HepG2 (cell line): ENCODE data around the gene PDE4D. TPM values are rescaled to one million over a fixed set of nuclear protein-coding genes. Genes with fewer than 3 reads are reported as not detected.

ENCODE experiments used
- ATAC-seq: fragments of 200-7000 bp; cut with Tn5 transposase; 3 replicates; pipeline ENCODE4 v1.9.1; 2020; ENCODE audit warnings: mild to moderate bottlenecking, moderate library complexity
- BruUV-seq: library from RNA; stranded (reverse); fragments of 400-500 nt; replicated peaks from 2 replicates; lab custom pipeline; 2021; lab: Mats Ljungman, UMichigan
- CTCF ChIA-PET: fragments of 300-600 bp; formaldehyde crosslinking; extraction: SDS; loops from one replicate; lab custom pipeline; 2021; ENCODE audit warnings: low total read pairs, inconsistent platforms, low intra/inter-chr PET ratio; lab: Yijun Ruan, JAX
- POLR2A ChIA-PET: fragments of 350-600 bp; sonication (Branson Sonifier 250); formaldehyde crosslinking; loops from one replicate; lab custom pipeline; 2020; ENCODE audit warnings: antibody characterized with exemption, inconsistent platforms; lab: Yijun Ruan, JAX
- DNase-seq: peaks from one replicate; pipeline ENCODE4 v3.0.0-alpha.2; 2015; ENCODE audit warnings: low spot score
- FAIRE-seq: peaks from 3 replicates; lab custom pipeline; 2011; peaks lifted over from hg19 to GRCh38; lab: Jason Lieb, UNC
- H2AFZ ChIP-seq: one replicate; pipeline ENCODE4 v1.6.1; 2011; ENCODE audit warnings: low read length, inconsistent platforms
- H3K27ac ChIP-seq: fragments of 300-600 bp; 3 replicates; pipeline ENCODE4 v1.8.0; 2011; ENCODE audit warnings: mixed run types, mild to moderate bottlenecking, mixed read lengths, low read length, inconsistent platforms; ENCODE audit not compliant: insufficient read depth; ENCODE audit errors: extremely low read length
- H3K27me3 ChIP-seq, 2 experiments: fragments of 200-600 bp in 1 of 2; 2 replicates in 1 of 2; 3 replicates in 1 of 2; pipeline versions ENCODE4 v1.6.0 to v1.8.0; 2011; ENCODE audit warnings: low read length in 2 of 2, mild to moderate bottlenecking in 2 of 2, moderate library complexity in 2 of 2, inconsistent platforms in 1 of 2; ENCODE audit not compliant: insufficient read depth in 2 of 2, control insufficient read depth in 1 of 2
- H3K36me3 ChIP-seq, 2 experiments: fragments of 200-600 bp in 1 of 2; replicated peaks in 1 of 2; 2 replicates in 1 of 2; 3 replicates in 1 of 2; pipeline versions ENCODE4 v1.5.1 to v1.8.0; 2011; ENCODE audit warnings: low read length in 2 of 2, inconsistent platforms in 1 of 2; ENCODE audit not compliant: insufficient read depth in 2 of 2, control insufficient read depth in 1 of 2
- H3K4me1 ChIP-seq: 2 replicates; pipeline ENCODE4 v1.5.1; 2012; ENCODE audit warnings: low read length, inconsistent platforms; ENCODE audit not compliant: insufficient read depth
- H3K4me2 ChIP-seq: 2 replicates; pipeline ENCODE4 v1.6.0; 2011; ENCODE audit warnings: low read depth, low read length, inconsistent platforms
- H3K4me3 ChIP-seq, 3 experiments: fragments of 200-600 bp in 1 of 3; sonication (generic), shearing (Covaris generic) in 1 of 3; replicated peaks in 1 of 3; 2 replicates each; pipeline ENCODE4 v1.5.1; 2011 to 2016; ENCODE audit warnings: low read length in 3 of 3, inconsistent platforms in 2 of 3, low read depth in 2 of 3, mild to moderate bottlenecking in 2 of 3, control low read depth in 1 of 3, mixed read lengths in 1 of 3; ENCODE audit not compliant: insufficient read depth in 1 of 3
- H3K79me2 ChIP-seq: one replicate; pipeline ENCODE4 v1.6.1; 2011; ENCODE audit warnings: low read length, inconsistent platforms; ENCODE audit not compliant: insufficient read depth
- H3K9ac ChIP-seq: 2 replicates; pipeline ENCODE4 v1.6.0; 2011; ENCODE audit warnings: mild to moderate bottlenecking, low read depth, low read length, inconsistent platforms; ENCODE audit not compliant: insufficient read depth
- H3K9me3 ChIP-seq: 2 replicates; pipeline ENCODE4 v1.5.1; 2012; ENCODE audit warnings: mild to moderate bottlenecking, low read length
- H4K20me1 ChIP-seq: 2 replicates; pipeline ENCODE4 v1.6.0; 2011; ENCODE audit warnings: inconsistent platforms, mild to moderate bottlenecking, low read length, moderate library complexity; ENCODE audit not compliant: insufficient read depth
- ATF4 ChIP-seq, 2 experiments: fragments of 450-650 bp in 1 of 2; sonication (generic) in 1 of 2; formaldehyde crosslinking; IDR thresholded peaks; 2 replicates each; pipeline versions ENCODE4 v1.5.0 to v1.8.0; 2020 to 2022; ENCODE audit warnings: mild to moderate bottlenecking in 1 of 2, missing genetic modification reagents in 1 of 2
- GATAD2A ChIP-seq: IDR thresholded peaks from 2 replicates; pipeline ENCODE4 v1.6.1; 2016
- GTF3A ChIP-seq: sonication (generic); formaldehyde crosslinking; conservative IDR thresholded peaks from 2 replicates; pipeline ENCODE4 v1.4.0; 2020; ENCODE audit warnings: mild to moderate bottlenecking, missing genetic modification reagents
- IRF9 ChIP-seq: sonication (generic); formaldehyde crosslinking; IDR thresholded peaks from 2 replicates; pipeline ENCODE4 v1.8.0; 2022; ENCODE audit warnings: missing genetic modification reagents, mild to moderate bottlenecking, borderline replicate concordance
- KDM2A ChIP-seq: sonication (generic); formaldehyde crosslinking; IDR thresholded peaks from 2 replicates; pipeline ENCODE4 v1.4.0; 2020; ENCODE audit warnings: low read depth, missing genetic modification reagents, borderline replicate concordance
- NFE2L1 ChIP-seq: sonication (generic); formaldehyde crosslinking; IDR thresholded peaks from 2 replicates; pipeline ENCODE4 v1.4.0; 2020; ENCODE audit warnings: missing genetic modification reagents, mild to moderate bottlenecking, borderline replicate concordance
- NFE2L2 ChIP-seq: fragments of 150-350 bp; IDR thresholded peaks from 2 replicates; pipeline ENCODE4 v1.6.1; 2014; ENCODE audit warnings: low read length
- NRL ChIP-seq: sonication (generic); formaldehyde crosslinking; IDR thresholded peaks from 2 replicates; pipeline ENCODE4 v1.5.0; 2020; ENCODE audit warnings: missing genetic modification reagents, mild to moderate bottlenecking, moderate library complexity, borderline replicate concordance
- RAD21 ChIP-seq: fragments of 450-650 bp; formaldehyde crosslinking; IDR thresholded peaks from 2 replicates; pipeline ENCODE4 v1.5.0; 2020; ENCODE audit warnings: mild to moderate bottlenecking
- SMAD1 ChIP-seq: sonication (generic); formaldehyde crosslinking; IDR thresholded peaks from 2 replicates; pipeline ENCODE4 v1.4.0; 2020; ENCODE audit warnings: missing genetic modification reagents, low read depth, mild to moderate bottlenecking, borderline replicate concordance
- SOX5 ChIP-seq: IDR thresholded peaks from 2 replicates; pipeline ENCODE4 v1.6.1; 2016; ENCODE audit warnings: borderline replicate concordance
- TARDBP ChIP-seq: sonication (generic); formaldehyde crosslinking; IDR thresholded peaks from 2 replicates; pipeline ENCODE4 v1.8.0; 2022; ENCODE audit warnings: mild to moderate bottlenecking, missing genetic modification reagents
- TFAP4 ChIP-seq: sonication (generic); IDR thresholded peaks from 2 replicates; pipeline ENCODE4 v1.6.1; 2016; ENCODE audit warnings: low read depth, borderline replicate concordance
- XBP1 ChIP-seq: sonication (generic); formaldehyde crosslinking; IDR thresholded peaks from 2 replicates; pipeline ENCODE4 v1.5.0; 2020; ENCODE audit warnings: missing genetic modification reagents
- ZNF205 ChIP-seq: IDR thresholded peaks from 2 replicates; pipeline ENCODE4 v1.6.1; 2018; ENCODE audit warnings: missing biosample characterization, missing genetic modification reagents
- ZNF564 ChIP-seq: sonication (generic); formaldehyde crosslinking; IDR thresholded peaks from 2 replicates; pipeline ENCODE4 v1.8.1; 2023; ENCODE audit warnings: mild to moderate bottlenecking, missing genetic modification reagents
- ZNF674 ChIP-seq: sonication (generic); formaldehyde crosslinking; IDR thresholded peaks from 2 replicates; pipeline ENCODE4 v1.5.0; 2020; ENCODE audit warnings: low read depth, mild to moderate bottlenecking, missing genetic modification reagents
- ZNF784 ChIP-seq: sonication (generic); formaldehyde crosslinking; IDR thresholded peaks from 2 replicates; pipeline ENCODE4 v1.5.1; 2020; ENCODE audit warnings: missing genetic modification reagents, mild to moderate bottlenecking, borderline replicate concordance
- WGBS: methylation state at CpG from one replicate; pipeline ENCODE4 v1.1.6; 2017; ENCODE audit warnings: low lambda C conversion rate; 5-methylcytosine and 5-hydroxymethylcytosine counted together
- in situ Hi-C: cut with HindIII; loops from 2 replicates; pipeline ENCODE4 v1.10.0; 2017; ENCODE audit warnings: low pct_unique_long_range_greater_than_20kb; ENCODE audit not compliant: extremely low pct_ligation_motif_present
- intact Hi-C: fragments of 100-400 bp; cut with micrococcal nuclease; formaldehyde crosslinking; loops from one replicate; pipeline ENCODE4 v1.10.0; 2022; ENCODE audit not compliant: unreplicated experiment
- polyA plus RNA-seq, 8 experiments: library from polyadenylated mRNA; depleted of rRNA in 3 of 8; stranded (reverse) in 7 of 8; unstranded in 1 of 8; fragments of >200 nt; fragmentation: Illumina TruSeq in 4 of 8; extraction: Trizol in 4 of 8; gene quantifications; 2 replicates each; pipeline versions ENCODE4 v1.2.1 to v1.2.3, GENCODE V29; 2011 to 2016; ENCODE audit warnings: low read depth in 4 of 8, missing spikeins in 1 of 8, mixed read lengths in 1 of 8; ENCODE audit not compliant: insufficient read depth in 1 of 8
- total RNA-seq, 5 experiments: library from RNA; depleted of rRNA; stranded (reverse); fragments of >200 nt; fragmentation: Illumina TruSeq; extraction: Trizol; gene quantifications; 2 replicates each; pipeline ENCODE4 v1.2.3, GENCODE V29; 2016; ENCODE audit warnings: low read depth in 1 of 5

The PDE4D gene
- total and polyA plus RNA-seq, 2 of the 13 experiments (the other 11 are each of a cell fraction or from before 2014, with no cell fraction given), result 7.0 to 12.2 TPM

- TF ChIP-seq GTF3A (CRISPR knock-in tag) (no peak), ZNF674 (CRISPR knock-in tag) (no peak), SMAD1 (CRISPR knock-in tag) (no peak), TFAP4 (no peak), NRL (no peak), XBP1 (CRISPR knock-in tag) (no peak), ZNF205 (CRISPR knock-in tag) (no peak)
Measured at GRCh38 chr5:59040024-59040803, 853.3 kb downstream of the PDE4D start (continued).

GRCh38 chr5:59039296-59040023 is 854.1 kb downstream of the PDE4D start:
- Histone ChIP-seq H2AFZ (no peak overlapping the region), H3K4me1 (peaks cover 64% of the 10 kb centered on the region)
- peak; percentile 46; the same call in 1 of the 2 replicates for TF ChIP-seq IRF9 (CRISPR knock-in tag)
- TF ChIP-seq TARDBP (CRISPR knock-in tag), result peak; percentile 68; the same call in 1 of the 2 replicates
- peak; percentile 16; the same call in 1 of the 2 replicates for TF ChIP-seq ZNF564
- no peak for TF ChIP-seq SOX5 (CRISPR knock-in tag)
- no peak for TF ChIP-seq ZNF784 (CRISPR knock-in tag)
- TF ChIP-seq NFE2L2, result no peak
- 0 out of 4 replicates have a peak, but pooled peaks of 1 of the 2 experiments have one; percentile 6 for TF ChIP-seq ATF4 (CRISPR knock-in tag; IDR thresholded peaks at IDR 0.05)
- TF ChIP-seq KDM2A (CRISPR knock-in tag), result peak; percentile 66; the same call in 1 of the 2 replicates
- TF ChIP-seq RAD21 (CRISPR knock-in tag), result peak; percentile 13; the same call in 1 of the 2 replicates
- no peak for TF ChIP-seq GATAD2A (CRISPR knock-in tag)
- no peak for TF ChIP-seq NFE2L1

More at GRCh38 chr5:59039296-59040023, 854.1 kb downstream of the PDE4D start:
- Histone ChIP-seq H3K9me3 (no peaks in the 10 kb centered on the region), H3K36me3 (no peaks in the 10 kb centered on the region), H3K9ac (peak overlapping the region; percentile 61), H4K20me1 (no peaks in the 10 kb centered on the region), H3K27me3 (peaks cover 0 to 13% of the 10 kb centered on the region in 2 experiments; a peak in 1 of 5 replicates), H3K4me2 (peak overlapping the region; percentile 77), H3K27ac (peak overlapping the region; percentile 57), H3K79me2 (peaks cover 3% of the 10 kb centered on the region), H3K4me3 (peak overlapping the region; percentile 58 to 77 (median 64))
- intact Hi-C loops (no loop called here), in situ Hi-C loops (loop anchor here (10.0 kb wide), 1 partner anchor 125 kb away; no protein-coding TSS in a partner anchor)
- no TSS peak for BruUV-seq
- 0% methylated on average over 7 of the region's 87 CpGs for WGBS
- ATAC-seq (peak; percentile 75), FAIRE-seq (no peak), DNase-seq (no peak)
- ChIA-PET CTCF (no interaction called here), POLR2A (interaction anchor here (1.1 to 1.6 kb wide), 2 partner anchors 40 to 56 kb away, joined by 3 read pairs; no protein-coding TSS in a partner anchor)
